GM19438 (cell line): ENCODE data around the gene TMEM63B.

Source experiments
- ATAC-seq: cut with Tn5 transposase; IDR thresholded peaks from one replicate; pipeline ENCODE4 v1.9.1; 2021; ENCODE audit warnings: low read depth; ENCODE audit not compliant: unreplicated experiment

The TMEM63B gene

GRCh38 chr6:44115866-44116265, 11.5 kb upstream of the TMEM63B start:
- ATAC-seq, result no peak

GRCh38 chr6:44116641-44117382, 10.5 kb upstream of the TMEM63B start:
- ATAC-seq, result no peak

- ATAC-seq, result no peak
Measured at GRCh38 chr6:44117397-44118128, 9.8 kb upstream of the TMEM63B start.

GRCh38 chr6:44119704-44120262, 7.6 kb upstream of the TMEM63B start:
- no peak for ATAC-seq

GRCh38 chr6:44120692-44121443, 6.5 kb upstream of the TMEM63B start:
- no peak for ATAC-seq

GRCh38 chr6:44122801-44123200, 4.6 kb upstream of the TMEM63B start:
- no peak for ATAC-seq

- no peak for ATAC-seq
Measured at GRCh38 chr6:44123544-44123943, 3.8 kb upstream of the TMEM63B start.

- peak; percentile 33 for ATAC-seq
Measured at GRCh38 chr6:44126320-44127149, 819 bp upstream of the TMEM63B start.

GRCh38 chr6:44128020-44128917, 915 bp downstream of the TMEM63B start:
- no peak for ATAC-seq

GRCh38 chr6:44129841-44130322, 2.5 kb downstream of the TMEM63B start:
- ATAC-seq, result no peak

GRCh38 chr6:44131892-44132291, 4.5 kb downstream of the TMEM63B start:
- no peak for ATAC-seq

- ATAC-seq, result no peak
Measured at GRCh38 chr6:44132476-44132875, 5.1 kb downstream of the TMEM63B start.

GRCh38 chr6:44133003-44133931, 5.9 kb downstream of the TMEM63B start:
- no peak for ATAC-seq

- no peak for ATAC-seq
Measured at GRCh38 chr6:44133981-44134711, 6.8 kb downstream of the TMEM63B start.

- no peak for ATAC-seq
Measured at GRCh38 chr6:44135173-44135758, 7.9 kb downstream of the TMEM63B start.

- no peak for ATAC-seq
Measured at GRCh38 chr6:44135875-44136274, 8.5 kb downstream of the TMEM63B start.
